Measurements from ENCODE around the gene DIABLO.
"Not testable (repeated sequence)": the region's sequence is repeated elsewhere in the genome, so short reads cannot be mapped to it uniquely, and the experiment has no call there.

The DIABLO gene

GRCh38 chr12:122185494-122186082 lies 40.3 kb downstream of the DIABLO start:
- no peak for DNase-seq (ENCODE audit: low read depth)
- no peak overlapping the region for H3K4me3 ChIP-seq (ENCODE audit: low read length)
- TF ChIP-seq, protein P1, sequence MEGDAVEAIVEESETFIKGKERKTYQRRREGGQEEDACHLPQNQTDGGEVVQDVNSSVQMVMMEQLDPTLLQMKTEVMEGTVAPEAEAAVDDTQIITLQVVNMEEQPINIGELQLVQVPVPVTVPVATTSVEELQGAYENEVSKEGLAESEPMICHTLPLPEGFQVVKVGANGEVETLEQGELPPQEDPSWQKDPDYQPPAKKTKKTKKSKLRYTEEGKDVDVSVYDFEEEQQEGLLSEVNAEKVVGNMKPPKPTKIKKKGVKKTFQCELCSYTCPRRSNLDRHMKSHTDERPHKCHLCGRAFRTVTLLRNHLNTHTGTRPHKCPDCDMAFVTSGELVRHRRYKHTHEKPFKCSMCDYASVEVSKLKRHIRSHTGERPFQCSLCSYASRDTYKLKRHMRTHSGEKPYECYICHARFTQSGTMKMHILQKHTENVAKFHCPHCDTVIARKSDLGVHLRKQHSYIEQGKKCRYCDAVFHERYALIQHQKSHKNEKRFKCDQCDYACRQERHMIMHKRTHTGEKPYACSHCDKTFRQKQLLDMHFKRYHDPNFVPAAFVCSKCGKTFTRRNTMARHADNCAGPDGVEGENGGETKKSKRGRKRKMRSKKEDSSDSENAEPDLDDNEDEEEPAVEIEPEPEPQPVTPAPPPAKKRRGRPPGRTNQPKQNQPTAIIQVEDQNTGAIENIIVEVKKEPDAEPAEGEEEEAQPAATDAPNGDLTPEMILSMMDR (conservative IDR thresholded peaks at IDR 0.05; ENCODE audit: low read depth, low read length) = no peak

- TF ChIP-seq, protein P1 (conservative IDR thresholded peaks at IDR 0.05; ENCODE audit: low read depth, low read length) = no peak
- no peak overlapping the region for H3K4me3 ChIP-seq (ENCODE audit: low read length)
- no peak for DNase-seq (ENCODE audit: low read depth)
Measured at GRCh38 chr12:122185079-122185478, 40.8 kb downstream of the DIABLO start.

DNA sequence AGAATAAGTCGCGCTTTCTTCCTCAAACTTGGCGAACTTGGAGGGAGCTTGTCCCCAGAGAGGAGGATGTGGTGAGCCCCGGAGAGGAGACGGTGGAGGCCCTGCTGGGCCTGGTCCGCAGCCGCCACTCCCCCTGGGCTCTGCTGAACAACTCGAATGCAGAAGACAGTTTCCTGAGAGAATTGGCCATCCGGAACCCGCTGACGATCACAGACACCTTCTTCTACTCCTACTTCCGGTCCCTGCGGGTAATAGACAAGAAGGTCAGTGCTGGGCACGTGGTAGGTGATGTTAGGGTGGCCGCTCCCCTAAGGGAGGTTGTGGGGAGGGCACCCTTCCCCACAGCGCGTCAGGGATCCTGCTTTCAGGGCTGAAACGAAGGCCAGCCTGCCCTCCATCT lies 41.3 kb downstream of the DIABLO start:
- no peak overlapping the region for H3K4me3 ChIP-seq (ENCODE audit: low read length)
- no peak for DNase-seq (ENCODE audit: low read depth)
- TF ChIP-seq, protein P1 (conservative IDR thresholded peaks at IDR 0.05; ENCODE audit: low read depth, low read length) = no peak

DNA sequence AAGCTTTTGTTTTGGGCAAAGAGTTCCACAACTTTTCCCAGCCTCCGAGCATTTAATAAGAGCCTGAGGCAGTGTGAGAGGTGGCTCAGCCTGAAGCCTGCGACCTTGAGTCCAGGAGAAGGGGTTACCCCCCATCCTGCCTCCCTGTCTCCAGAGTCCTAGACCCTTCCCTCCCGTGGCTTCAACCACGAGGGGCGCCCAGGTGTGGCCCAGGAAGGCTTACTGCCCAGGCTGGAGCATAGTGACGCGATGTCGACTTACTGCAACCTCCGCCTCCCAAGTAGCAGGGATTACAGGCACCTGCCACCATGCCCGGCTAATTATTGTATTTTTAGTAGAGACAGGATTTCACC lies 42.3 kb downstream of the DIABLO start:
- no peak for DNase-seq (ENCODE audit: low read depth)
- peak overlapping the region; percentile 54 for H3K4me3 ChIP-seq (ENCODE audit: low read length)
- TF ChIP-seq, protein P1 (conservative IDR thresholded peaks at IDR 0.05; ENCODE audit: low read depth, low read length) = no peak

DNA sequence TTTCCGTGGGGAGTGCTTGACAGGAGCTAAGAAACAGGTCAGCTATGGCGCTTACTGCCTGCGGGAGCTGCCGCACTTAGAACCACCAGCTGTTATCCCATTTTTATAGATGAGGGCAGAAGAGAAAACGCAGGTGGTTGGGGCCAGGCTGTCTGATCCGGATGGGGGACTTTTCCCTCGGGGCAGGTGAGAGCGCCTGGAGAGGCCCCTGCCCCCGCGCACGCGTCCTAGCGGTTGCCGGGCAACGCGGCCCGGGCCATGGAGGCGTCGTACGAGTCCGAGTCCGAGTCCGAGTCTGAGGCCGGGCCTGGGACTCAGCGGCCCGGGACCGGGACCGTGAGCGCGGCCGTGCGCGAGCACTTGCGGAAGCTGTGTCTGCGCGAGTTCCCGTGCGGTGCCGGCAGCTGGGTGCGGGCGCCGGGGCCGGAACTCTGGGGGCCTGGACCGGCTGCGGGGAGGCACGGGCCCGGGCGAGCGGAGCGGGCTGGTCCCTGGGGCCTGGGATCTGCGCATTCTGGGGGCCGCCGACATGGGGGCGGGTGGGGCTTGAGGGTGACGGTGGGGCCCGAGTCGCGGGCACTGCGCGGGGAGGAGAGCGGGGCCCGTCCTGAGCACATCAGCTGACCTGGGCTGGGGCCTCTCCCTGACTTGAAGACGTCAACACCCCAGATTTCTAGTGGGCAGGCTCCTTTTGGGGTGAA lies 42.8 kb downstream of the DIABLO start, which contains the start of gene LRRC43:
LRRC43 (plus strand) TSS at position 237 of the 701 bp plus-strand sequence; CDS start at position 259, 22 bp downstream.
- DNase-seq (ENCODE audit: low read depth) = no peak
- TF ChIP-seq, protein P1 (conservative IDR thresholded peaks at IDR 0.05; ENCODE audit: low read depth, low read length) = no peak
- peak within 1 kb of the TSS; percentile 54 for H3K4me3 ChIP-seq (ENCODE audit: low read length)

DNA sequence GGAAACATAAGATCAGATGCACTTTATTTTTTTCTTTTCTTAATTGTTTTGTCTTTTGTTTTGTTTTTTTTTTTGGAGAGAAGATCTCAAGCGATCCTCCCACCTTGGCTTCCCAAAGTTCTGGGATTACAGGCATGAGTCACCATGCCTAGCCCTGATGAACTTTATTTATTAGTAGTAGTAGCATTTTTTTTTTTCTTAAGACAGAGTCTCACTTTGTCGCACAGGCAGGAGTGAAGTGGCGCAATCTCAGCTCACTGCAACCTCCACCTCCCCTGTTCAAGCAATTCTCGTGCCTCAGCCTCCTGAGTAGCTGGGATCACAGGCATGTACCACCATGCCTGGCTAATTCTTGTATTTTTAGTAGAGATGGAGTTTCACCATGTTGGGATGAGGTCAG lies 49.4 kb downstream of the DIABLO start:
- not testable (repeated sequence) for H3K4me3 ChIP-seq (ENCODE audit: low read length); DNase-seq (ENCODE audit: low read depth)

- DNase-seq (ENCODE audit: low read depth) = no peak
- H3K4me3 ChIP-seq (ENCODE audit: low read length) = no peak within 1 kb of the TSS
- TF ChIP-seq, protein P1 (conservative IDR thresholded peaks at IDR 0.05; ENCODE audit: low read depth, low read length) = no peak
Measured at GRCh38 chr12:122174155-122174845, 51.6 kb downstream of the DIABLO start, which contains the start of gene IL31. Gene IL31 (minus strand): TSS chr12:122174221. CDS start chr12:122174172, 49 bp downstream.

All from retinal pigment epithelial cell (primary cell).